IMR-90 (cell line): Measurements from ENCODE around the gene PRKAB1. TPM values are rescaled to one million over a fixed set of nuclear protein-coding genes. Genes with fewer than 3 reads are reported as not detected.

Source experiments
- ATAC-seq: fragments of 200-7000 bp; cut with Tn5 transposase; 2 replicates; pipeline ENCODE4 v1.9.1; 2020; ENCODE audit warnings: low read depth, mild to moderate bottlenecking, moderate library complexity
- BruUV-seq: library from RNA; stranded (reverse); fragments of 400-500 nt; replicated peaks from 2 replicates; lab custom pipeline; 2021; lab: Mats Ljungman, UMichigan
- CTCF ChIA-PET: fragments of 300-600 bp; formaldehyde crosslinking; extraction: SDS; loops from one replicate; lab custom pipeline; 2021; ENCODE audit warnings: antibody characterized with exemption; lab: Yijun Ruan, JAX
- POLR2A ChIA-PET: fragments of 300-600 bp; sonication (Branson Sonifier 250); formaldehyde crosslinking; loops from one replicate; lab custom pipeline; 2022; ENCODE audit warnings: antibody characterized with exemption; ENCODE audit not compliant: unreplicated experiment; lab: Charles Lee
- DNase-seq: peaks from one replicate; pipeline ENCODE4 v3.0.0; 2013
- H2AFZ ChIP-seq: replicated peaks from 2 replicates; pipeline ENCODE3; 2013; ENCODE audit warnings: low read length, mild to moderate bottlenecking; ENCODE audit not compliant: poor library complexity
- H2AK5ac ChIP-seq: 2 replicates; pipeline ENCODE4 v1.6.1; 2013; ENCODE audit warnings: low read depth, low read length, inconsistent platforms
- H2AK9ac ChIP-seq: replicated peaks from 2 replicates; pipeline ENCODE3; 2013; ENCODE audit warnings: mild to moderate bottlenecking, low read depth, low read length, moderate library complexity; ENCODE audit not compliant: poor library complexity
- H2BK120ac ChIP-seq: 2 replicates; pipeline ENCODE4 v1.6.1; 2013; ENCODE audit warnings: low read depth, low read length, inconsistent platforms
- H2BK15ac ChIP-seq: 3 replicates; pipeline ENCODE4 v1.6.1; 2013; ENCODE audit warnings: low read depth, low read length, inconsistent platforms
- H2BK20ac ChIP-seq: 2 replicates; pipeline ENCODE4 v1.6.1; 2013; ENCODE audit warnings: low read depth, mild to moderate bottlenecking, inconsistent platforms, low read length, moderate library complexity
- H2BK5ac ChIP-seq: 2 replicates; pipeline ENCODE4 v1.6.1; 2013; ENCODE audit warnings: mild to moderate bottlenecking, low read depth, low read length, inconsistent platforms; ENCODE audit not compliant: poor library complexity, severe bottlenecking
- H3K14ac ChIP-seq: replicated peaks from 2 replicates; pipeline ENCODE4 v1.6.1; 2013; ENCODE audit warnings: low read depth, low read length, inconsistent platforms
- H3K18ac ChIP-seq: 2 replicates; pipeline ENCODE4 v1.6.1; 2013; ENCODE audit warnings: low read depth, low read length, control low read depth
- H3K23ac ChIP-seq: 2 replicates; pipeline ENCODE4 v1.6.1; 2013; ENCODE audit warnings: low read depth, low read length, inconsistent platforms
- H3K27ac ChIP-seq: 2 replicates; pipeline ENCODE4 v1.5.1; 2013; ENCODE audit warnings: mild to moderate bottlenecking, control low read depth, low read length; ENCODE audit not compliant: insufficient read depth
- H3K27me3 ChIP-seq: 2 replicates; pipeline ENCODE4 v1.6.1; 2013; ENCODE audit warnings: low read length; ENCODE audit not compliant: control insufficient read depth, insufficient read depth
- H3K36me3 ChIP-seq: 2 replicates; pipeline ENCODE4 v1.6.1; 2013; ENCODE audit warnings: low read length, mixed read lengths; ENCODE audit not compliant: control insufficient read depth, insufficient read depth
- H3K4ac ChIP-seq: 2 replicates; pipeline ENCODE4 v1.6.1; 2013; ENCODE audit warnings: low read depth, low read length, inconsistent platforms
- H3K4me1 ChIP-seq: 2 replicates; pipeline ENCODE4 v1.6.1; 2013; ENCODE audit warnings: low read length, mixed read lengths; ENCODE audit not compliant: control insufficient read depth, insufficient read depth
- H3K4me2 ChIP-seq: 2 replicates; pipeline ENCODE4 v1.6.1; 2013; ENCODE audit warnings: low read depth, mild to moderate bottlenecking, control low read depth, low read length, moderate library complexity
- H3K4me3 ChIP-seq: 2 replicates; pipeline ENCODE4 v1.5.1; 2013; ENCODE audit warnings: low read depth, mild to moderate bottlenecking, control low read depth, low read length, moderate library complexity; ENCODE audit not compliant: insufficient read depth
- H3K56ac ChIP-seq: 2 replicates; pipeline ENCODE4 v1.6.1; 2013; ENCODE audit warnings: low read length, inconsistent platforms; ENCODE audit not compliant: insufficient read depth; ENCODE audit errors: extremely low read depth
- H3K79me1 ChIP-seq, 2 experiments: 2 replicates each; pipeline ENCODE4 v1.6.1; 2013; ENCODE audit warnings: low read length in 2 of 2, inconsistent platforms in 1 of 2, low read depth in 1 of 2
- H3K9ac ChIP-seq: 2 replicates; pipeline ENCODE4 v1.6.1; 2013; ENCODE audit warnings: low read depth, low read length, control low read depth
- H3K9me1 ChIP-seq: 2 replicates; pipeline ENCODE4 v1.6.1; 2013; ENCODE audit warnings: low read length, inconsistent platforms; ENCODE audit not compliant: insufficient read depth
- H3K9me3 ChIP-seq: 2 replicates; pipeline ENCODE4 v1.6.1; 2013; ENCODE audit warnings: low read length; ENCODE audit not compliant: control insufficient read depth, insufficient read depth
- H4K20me1 ChIP-seq: 2 replicates; pipeline ENCODE4 v1.6.1; 2013; ENCODE audit warnings: low read length, inconsistent platforms; ENCODE audit not compliant: insufficient read depth
- H4K5ac ChIP-seq: 2 replicates; pipeline ENCODE4 v1.6.1; 2013; ENCODE audit warnings: mild to moderate bottlenecking, low read depth, low read length, control low read depth
- H4K8ac ChIP-seq, 2 experiments: 2 replicates each; pipeline ENCODE4 v1.6.1; 2013; ENCODE audit warnings: low read depth in 2 of 2, low read length in 2 of 2, control low read depth in 1 of 2, inconsistent platforms in 1 of 2
- H4K91ac ChIP-seq: 2 replicates; pipeline ENCODE4 v1.6.1; 2013; ENCODE audit warnings: low read depth, low read length, inconsistent platforms; ENCODE audit not compliant: insufficient read depth
- BHLHE40 ChIP-seq: fragments of 150-350 bp; IDR thresholded peaks from 2 replicates; pipeline ENCODE4 v1.6.1; 2016; ENCODE audit warnings: mild to moderate bottlenecking, low read depth, low read length
- CEBPB ChIP-seq: IDR thresholded peaks from 2 replicates; pipeline ENCODE4 v1.6.1; 2012; ENCODE audit warnings: low read depth, low read length, improper control_type of control experiment
- FOS ChIP-seq: fragments of 150-350 bp; IDR thresholded peaks from 2 replicates; pipeline ENCODE4 v1.6.1; 2016; ENCODE audit warnings: low read depth, low read length
- MAZ ChIP-seq: IDR thresholded peaks from 2 replicates; pipeline ENCODE4 v1.6.1; 2012; ENCODE audit warnings: low read depth, mild to moderate bottlenecking, low read length, improper control_type of control experiment, moderate library complexity, borderline replicate concordance
- MXI1 ChIP-seq: IDR thresholded peaks from 2 replicates; pipeline ENCODE4 v1.6.1; 2012; ENCODE audit warnings: low read depth, mild to moderate bottlenecking, low read length, moderate library complexity, borderline replicate concordance
- NFE2L2 ChIP-seq: fragments of 150-350 bp; IDR thresholded peaks from 2 replicates; pipeline ENCODE4 v1.6.1; 2016; ENCODE audit warnings: low read depth, mild to moderate bottlenecking, low read length
- POLR2A ChIP-seq: IDR thresholded peaks from 2 replicates; pipeline ENCODE4 v1.6.1; 2012; ENCODE audit warnings: mild to moderate bottlenecking, low read depth, low read length
- RAD21 ChIP-seq: IDR thresholded peaks from 2 replicates; pipeline ENCODE4 v1.6.1; 2012; ENCODE audit warnings: low read length, improper control_type of control experiment
- RCOR1 ChIP-seq: IDR thresholded peaks from 2 replicates; pipeline ENCODE4 v1.6.1; 2012; ENCODE audit warnings: mild to moderate bottlenecking, low read length, improper control_type of control experiment; ENCODE audit not compliant: insufficient replicate concordance
- RFX5 ChIP-seq: IDR thresholded peaks from 2 replicates; pipeline ENCODE4 v1.8.0; 2012; ENCODE audit warnings: low read depth, mild to moderate bottlenecking, low read length, moderate library complexity
- SMC3 ChIP-seq: fragments of 150-350 bp; IDR thresholded peaks from 2 replicates; pipeline ENCODE4 v1.6.1; 2016; ENCODE audit warnings: low read depth, mild to moderate bottlenecking, antibody characterized with exemption, low read length, moderate library complexity
- WGBS, 2 experiments: methylation state at CpG; one replicate each; pipeline versions ENCODE4 v1.1.5 to v1.1.7; 2013; ENCODE audit warnings: missing lambda C conversion rate in 2 of 2; ENCODE audit not compliant: insufficient read length in 1 of 2; ENCODE audit errors: extremely low coverage in 2 of 2; 5-methylcytosine and 5-hydroxymethylcytosine counted together
- dilution Hi-C: fragments of 300-500 bp; cut with HindIII; formaldehyde crosslinking; loops from one replicate; pipeline ENCODE4 v1.14.3; 2018; ENCODE audit warnings: low sequenced_read_pairs; ENCODE audit not compliant: unreplicated experiment
- in situ Hi-C: fragments of 300-500 bp; cut with MboI; formaldehyde crosslinking; loops from 3 replicates; pipeline ENCODE4 v1.14.3; 2019; ENCODE audit warnings: low sequenced_read_pairs, inconsistent platforms, mixed read lengths
- intact Hi-C: fragments of 100-400 bp; cut with micrococcal nuclease; formaldehyde crosslinking; loops from 2 replicates; pipeline ENCODE4 v1.10.0; 2022
- polyA plus RNA-seq, 3 experiments: library from polyadenylated mRNA; depleted of rRNA; stranded (reverse); fragments of >200 nt; gene quantifications; 2 replicates each; pipeline ENCODE4 v1.2.3, GENCODE V29; 2012; ENCODE audit warnings: low replicate concordance in 1 of 3
- total RNA-seq: library from RNA; depleted of rRNA; stranded (reverse); fragments of >200 nt; gene quantifications from 2 replicates; pipeline ENCODE4 v1.2.3, GENCODE V29; 2012
- TF ChIP-seq, protein P1 (sequence below): fragments of 150-350 bp; IDR thresholded peaks from 2 replicates; pipeline ENCODE4 v1.6.1; 2017; ENCODE audit warnings: mild to moderate bottlenecking, antibody characterized with exemption, low read length, low read depth
- TF ChIP-seq, protein P2 (sequence below): fragments of 150-350 bp; IDR thresholded peaks from 2 replicates; pipeline ENCODE4 v1.6.1; 2016; ENCODE audit warnings: low read depth, mild to moderate bottlenecking, low read length, moderate library complexity, borderline replicate concordance
- TF ChIP-seq, protein P3 (sequence below): conservative IDR thresholded peaks from 2 replicates; pipeline ENCODE4 v1.5.1; 2012; ENCODE audit warnings: mild to moderate bottlenecking, low read depth, low read length, improper control_type of control experiment

The PRKAB1 gene
- total and polyA plus RNA-seq, 2 of the 4 experiments (the other 2 are of a cell fraction) = 9.7 to 19.3 TPM

DNA sequence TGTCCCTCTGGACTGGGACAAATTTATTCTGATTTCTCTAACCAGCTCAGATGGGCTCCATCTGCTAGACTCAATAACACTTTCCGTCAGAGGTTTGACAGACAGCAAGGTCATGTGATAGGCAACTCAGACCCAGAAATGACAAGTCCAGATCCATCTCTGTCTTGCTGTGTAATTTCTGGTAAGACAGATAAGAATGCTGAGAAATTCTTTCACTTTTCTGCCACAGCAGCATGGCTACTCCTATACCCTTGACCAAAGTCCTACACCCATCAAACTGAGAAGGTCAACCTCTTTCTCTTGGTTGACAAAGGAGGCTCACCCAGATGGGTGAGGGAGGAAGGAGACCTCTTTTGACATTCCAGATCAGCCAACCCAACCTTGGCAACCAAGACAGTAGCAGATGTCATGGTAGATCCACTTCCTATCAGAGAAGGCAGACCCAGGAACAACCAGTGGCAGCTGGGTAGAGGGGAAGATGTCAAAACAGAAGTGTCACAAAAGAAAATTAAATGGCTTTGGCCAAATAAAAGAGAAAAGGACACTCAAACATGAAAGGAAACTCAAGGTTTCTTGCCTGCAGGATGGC, 36.9 kb upstream of the PRKAB1 start:
- no peaks in the 10 kb centered on the region for H3K79me1 ChIP-seq
- no peak overlapping the region for H3K56ac ChIP-seq
- no peak overlapping the region for H3K4me2 ChIP-seq
- no peaks in the 10 kb centered on the region for H3K9me3 ChIP-seq
- WGBS, 2 experiments = no CpG with 5 or more reads among the region's 1 CpG
- H3K18ac ChIP-seq = no peak overlapping the region
- no peaks in the 10 kb centered on the region for H3K9me1 ChIP-seq
- no peak overlapping the region for H3K23ac ChIP-seq
- POLR2A ChIA-PET = no interaction called here
- H3K4me1 ChIP-seq = no peaks in the 10 kb centered on the region
- H3K4me3 ChIP-seq = no peak overlapping the region
- in situ Hi-C loops = no loop called here
- H2AFZ ChIP-seq = no peak overlapping the region
- no peak overlapping the region for H2AK9ac ChIP-seq
- no peaks in the 10 kb centered on the region for H3K27me3 ChIP-seq
- no peak overlapping the region for H4K91ac ChIP-seq
- no peak overlapping the region for H3K4ac ChIP-seq
- CTCF ChIA-PET = no interaction called here
- TF ChIP-seq, protein P1, sequence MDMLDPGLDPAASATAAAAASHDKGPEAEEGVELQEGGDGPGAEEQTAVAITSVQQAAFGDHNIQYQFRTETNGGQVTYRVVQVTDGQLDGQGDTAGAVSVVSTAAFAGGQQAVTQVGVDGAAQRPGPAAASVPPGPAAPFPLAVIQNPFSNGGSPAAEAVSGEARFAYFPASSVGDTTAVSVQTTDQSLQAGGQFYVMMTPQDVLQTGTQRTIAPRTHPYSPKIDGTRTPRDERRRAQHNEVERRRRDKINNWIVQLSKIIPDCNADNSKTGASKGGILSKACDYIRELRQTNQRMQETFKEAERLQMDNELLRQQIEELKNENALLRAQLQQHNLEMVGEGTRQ = no peak
- TF ChIP-seq NFE2L2 = no peak
- TF ChIP-seq SMC3 = no peak
- no peak for TF ChIP-seq MAZ
- TF ChIP-seq RCOR1 = no peak
- no peak for TF ChIP-seq BHLHE40
- no peak for TF ChIP-seq FOS
- TF ChIP-seq RFX5 = no peak
- TF ChIP-seq MXI1 = no peak
- TF ChIP-seq, protein P2, sequence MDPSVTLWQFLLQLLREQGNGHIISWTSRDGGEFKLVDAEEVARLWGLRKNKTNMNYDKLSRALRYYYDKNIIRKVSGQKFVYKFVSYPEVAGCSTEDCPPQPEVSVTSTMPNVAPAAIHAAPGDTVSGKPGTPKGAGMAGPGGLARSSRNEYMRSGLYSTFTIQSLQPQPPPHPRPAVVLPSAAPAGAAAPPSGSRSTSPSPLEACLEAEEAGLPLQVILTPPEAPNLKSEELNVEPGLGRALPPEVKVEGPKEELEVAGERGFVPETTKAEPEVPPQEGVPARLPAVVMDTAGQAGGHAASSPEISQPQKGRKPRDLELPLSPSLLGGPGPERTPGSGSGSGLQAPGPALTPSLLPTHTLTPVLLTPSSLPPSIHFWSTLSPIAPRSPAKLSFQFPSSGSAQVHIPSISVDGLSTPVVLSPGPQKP = no peak
- TF ChIP-seq CEBPB = no peak
- TF ChIP-seq, protein P3, sequence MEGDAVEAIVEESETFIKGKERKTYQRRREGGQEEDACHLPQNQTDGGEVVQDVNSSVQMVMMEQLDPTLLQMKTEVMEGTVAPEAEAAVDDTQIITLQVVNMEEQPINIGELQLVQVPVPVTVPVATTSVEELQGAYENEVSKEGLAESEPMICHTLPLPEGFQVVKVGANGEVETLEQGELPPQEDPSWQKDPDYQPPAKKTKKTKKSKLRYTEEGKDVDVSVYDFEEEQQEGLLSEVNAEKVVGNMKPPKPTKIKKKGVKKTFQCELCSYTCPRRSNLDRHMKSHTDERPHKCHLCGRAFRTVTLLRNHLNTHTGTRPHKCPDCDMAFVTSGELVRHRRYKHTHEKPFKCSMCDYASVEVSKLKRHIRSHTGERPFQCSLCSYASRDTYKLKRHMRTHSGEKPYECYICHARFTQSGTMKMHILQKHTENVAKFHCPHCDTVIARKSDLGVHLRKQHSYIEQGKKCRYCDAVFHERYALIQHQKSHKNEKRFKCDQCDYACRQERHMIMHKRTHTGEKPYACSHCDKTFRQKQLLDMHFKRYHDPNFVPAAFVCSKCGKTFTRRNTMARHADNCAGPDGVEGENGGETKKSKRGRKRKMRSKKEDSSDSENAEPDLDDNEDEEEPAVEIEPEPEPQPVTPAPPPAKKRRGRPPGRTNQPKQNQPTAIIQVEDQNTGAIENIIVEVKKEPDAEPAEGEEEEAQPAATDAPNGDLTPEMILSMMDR = no peak
- no peak for TF ChIP-seq POLR2A
- TF ChIP-seq RAD21 = no peak
- H4K20me1 ChIP-seq = no peaks in the 10 kb centered on the region
- no peak overlapping the region for H3K27ac ChIP-seq
- intact Hi-C loops = no loop called here
- no peaks in the 10 kb centered on the region for H3K36me3 ChIP-seq
- no peak overlapping the region for H2AK5ac ChIP-seq
- H3K14ac ChIP-seq = no peak overlapping the region
- no TSS peak for BruUV-seq
- no peak overlapping the region for H2BK15ac ChIP-seq
- no peak overlapping the region for H2BK5ac ChIP-seq
- H2BK20ac ChIP-seq = no peak overlapping the region
- no peak overlapping the region for H4K8ac ChIP-seq
- H4K5ac ChIP-seq = no peak overlapping the region
- dilution Hi-C loops = no loop called here
- ATAC-seq = no peak
- no peak overlapping the region for H3K9ac ChIP-seq
- no peak for DNase-seq
- H2BK120ac ChIP-seq = no peak overlapping the region
